GM19452 (cell line): ENCODE measurements around the gene ADARB2.
"Not testable (repeated sequence)": the region's sequence is repeated elsewhere in the genome, so short reads cannot be mapped to it uniquely, and the experiment has no call there.

ENCODE experiments used
- ATAC-seq: cut with Tn5 transposase; IDR thresholded peaks from one replicate; pipeline ENCODE4 v1.9.1; 2021; ENCODE audit not compliant: unreplicated experiment

The ADARB2 gene

DNA sequence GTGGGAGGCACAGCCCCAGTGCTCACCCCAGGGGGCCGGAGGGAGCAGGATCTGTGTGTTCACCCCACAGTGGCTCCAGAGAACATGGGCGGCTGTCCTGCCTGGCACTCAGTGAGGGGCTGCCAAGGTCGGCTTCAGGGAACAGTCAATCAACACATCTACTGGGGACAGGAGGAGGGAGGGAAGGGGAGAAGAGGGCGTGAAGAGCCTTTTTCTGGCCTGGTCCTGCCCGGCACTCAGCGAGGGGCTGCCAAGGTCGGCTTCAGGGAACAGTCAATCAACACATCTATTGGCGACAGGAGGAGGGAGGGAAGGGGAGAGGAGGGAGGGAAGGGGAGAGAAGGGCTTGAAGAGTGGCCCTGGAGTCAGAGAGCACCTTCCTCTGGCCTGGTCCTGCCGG is 184.9 kb downstream of the ADARB2 start:
- no peak for ATAC-seq

GRCh38 chr10:1551636-1552338 is 185.5 kb downstream of the ADARB2 start:
- no peak for ATAC-seq

- no peak for ATAC-seq
Observed at GRCh38 chr10:1550616-1551015, 186.7 kb downstream of the ADARB2 start.

GRCh38 chr10:1550291-1550595 is 187.1 kb downstream of the ADARB2 start:
- no peak for ATAC-seq

- ATAC-seq = no peak
Observed at GRCh38 chr10:1549591-1550290, 187.6 kb downstream of the ADARB2 start.

- ATAC-seq = no peak
Observed at GRCh38 chr10:1548596-1548995, 188.7 kb downstream of the ADARB2 start.

DNA sequence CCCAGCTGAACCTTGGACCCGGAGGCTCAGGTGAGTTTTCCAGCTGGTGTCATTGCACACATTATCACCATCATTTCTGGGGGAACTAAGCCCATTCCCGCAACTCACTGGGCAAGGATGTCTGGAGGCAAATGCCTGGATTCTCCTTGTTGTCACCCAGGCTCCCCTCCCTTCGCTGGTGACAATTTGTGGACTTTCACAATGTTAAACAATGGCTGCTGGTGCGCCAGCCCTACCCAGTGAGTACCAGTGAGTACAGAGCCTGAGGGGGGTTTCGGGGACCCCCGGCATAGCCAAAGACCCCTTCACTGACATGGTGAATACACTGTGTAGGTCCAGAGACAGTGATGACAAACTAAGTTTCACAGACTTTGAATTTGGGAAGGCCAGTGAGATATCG is 189.2 kb downstream of the ADARB2 start:
- no peak for ATAC-seq

- ATAC-seq = no peak
Observed at GRCh38 chr10:1546431-1547110, 190.8 kb downstream of the ADARB2 start.

- ATAC-seq = no peak
Observed at GRCh38 chr10:1545524-1545923, 191.8 kb downstream of the ADARB2 start.

- no peak for ATAC-seq
Observed at GRCh38 chr10:1544929-1545328, 192.4 kb downstream of the ADARB2 start.

DNA sequence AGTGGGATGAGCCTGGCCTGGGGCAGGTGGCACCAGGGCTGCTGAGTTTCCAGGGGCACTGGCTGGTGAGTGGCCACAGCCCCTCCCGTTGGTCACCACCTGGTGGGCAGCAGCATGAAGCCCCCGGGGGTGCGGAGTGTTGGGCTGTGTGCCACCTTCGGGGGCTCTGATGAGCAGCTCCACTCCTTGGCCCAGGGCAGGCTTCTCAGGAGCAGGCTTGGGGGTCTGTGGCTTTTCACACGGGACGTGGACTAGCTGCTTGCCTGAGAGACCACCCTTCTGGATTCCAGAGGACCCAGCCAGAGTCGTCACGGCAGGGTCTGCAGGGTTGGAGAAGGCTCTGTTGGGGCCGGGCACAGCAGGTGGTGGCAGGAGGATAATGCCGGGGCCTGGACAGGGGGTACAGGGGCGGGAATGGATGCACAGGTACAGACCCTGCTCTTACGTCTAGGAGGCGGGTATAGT is 193.1 kb downstream of the ADARB2 start:
- no peak for ATAC-seq

DNA sequence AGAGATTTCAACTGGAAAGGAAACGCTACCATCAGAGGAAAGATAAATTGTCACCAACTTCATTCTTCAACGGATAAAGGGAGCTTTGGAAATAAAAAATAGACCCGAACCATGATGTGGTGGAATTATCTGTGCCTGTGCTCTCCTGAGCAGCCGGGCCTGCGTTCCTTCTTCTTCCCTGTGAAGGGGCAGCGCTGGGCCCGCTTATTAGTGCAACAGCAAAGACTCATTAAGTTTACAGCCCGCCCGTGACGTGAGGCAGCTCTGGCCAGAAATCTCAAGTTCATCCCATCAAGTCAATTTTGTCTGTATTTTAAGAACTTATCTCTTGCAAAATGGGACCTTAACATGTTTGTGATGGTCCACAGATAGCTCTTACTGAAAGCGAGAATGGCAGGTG is 193.7 kb downstream of the ADARB2 start:
- ATAC-seq = no peak

DNA sequence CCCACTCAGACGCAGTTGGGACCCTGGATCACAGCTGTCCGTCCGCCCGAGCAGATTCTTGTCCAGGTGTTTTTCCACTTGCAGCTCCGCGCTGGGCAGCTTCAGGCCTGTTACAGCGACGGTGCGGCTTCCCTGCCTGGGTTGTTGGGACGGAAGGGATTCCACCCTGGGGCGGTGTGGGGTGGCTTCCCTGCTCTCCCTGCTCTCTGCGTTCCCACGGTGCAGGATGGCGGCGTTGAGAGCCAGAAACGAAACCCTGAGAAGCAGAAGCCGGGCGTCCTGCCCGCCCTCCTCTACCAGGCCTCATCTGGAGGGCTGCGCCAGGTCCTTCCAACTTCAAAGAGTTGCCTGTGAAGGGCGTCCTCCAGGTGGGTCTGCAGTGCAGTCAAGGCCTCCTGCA is 194.4 kb downstream of the ADARB2 start:
- no peak for ATAC-seq

DNA sequence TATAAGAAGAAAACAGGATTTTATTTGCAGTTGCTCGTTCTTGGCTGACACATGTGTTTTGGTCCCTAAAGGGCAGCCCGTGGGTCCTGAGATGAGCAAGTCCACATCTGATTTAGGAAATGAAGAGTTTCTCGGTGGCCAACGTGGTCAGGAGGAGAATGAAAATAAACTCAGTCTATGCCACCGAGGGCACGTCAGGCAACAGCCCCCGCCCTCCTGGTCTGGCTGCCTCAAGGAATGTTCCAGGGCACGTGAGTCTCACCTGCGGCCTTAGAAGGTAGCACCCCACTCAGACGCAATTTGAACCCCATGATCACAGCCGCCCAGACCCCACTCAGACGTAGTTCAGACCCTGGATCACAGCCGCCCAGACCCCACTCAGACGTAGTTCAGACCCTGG is 197.2 kb downstream of the ADARB2 start:
- ATAC-seq = no peak

- ATAC-seq = no peak
Observed at GRCh38 chr10:1539216-1539615, 198.1 kb downstream of the ADARB2 start.

- no peak for ATAC-seq
Observed at GRCh38 chr10:1538531-1539061, 198.7 kb downstream of the ADARB2 start.

DNA sequence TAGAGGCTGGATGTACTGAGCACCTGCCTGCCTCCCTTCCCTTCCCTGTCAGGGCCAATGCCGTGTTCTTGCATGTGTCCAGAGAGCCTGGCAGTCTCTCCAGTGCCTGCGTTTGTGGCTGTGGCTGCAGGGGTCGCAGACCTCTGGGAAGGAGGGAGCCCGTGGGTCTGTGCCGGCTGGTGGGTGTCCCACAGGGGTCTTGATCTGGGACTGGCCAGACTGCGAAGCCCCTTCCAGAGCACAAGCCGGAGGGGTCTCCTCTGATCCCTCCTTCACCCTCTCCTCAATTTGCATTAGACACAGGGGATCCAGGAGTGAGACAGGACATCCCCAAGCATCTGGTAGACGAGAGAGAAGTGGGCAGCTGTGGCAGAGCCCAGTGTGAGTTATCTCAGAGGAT is 199.2 kb downstream of the ADARB2 start:
- ATAC-seq = no peak

DNA sequence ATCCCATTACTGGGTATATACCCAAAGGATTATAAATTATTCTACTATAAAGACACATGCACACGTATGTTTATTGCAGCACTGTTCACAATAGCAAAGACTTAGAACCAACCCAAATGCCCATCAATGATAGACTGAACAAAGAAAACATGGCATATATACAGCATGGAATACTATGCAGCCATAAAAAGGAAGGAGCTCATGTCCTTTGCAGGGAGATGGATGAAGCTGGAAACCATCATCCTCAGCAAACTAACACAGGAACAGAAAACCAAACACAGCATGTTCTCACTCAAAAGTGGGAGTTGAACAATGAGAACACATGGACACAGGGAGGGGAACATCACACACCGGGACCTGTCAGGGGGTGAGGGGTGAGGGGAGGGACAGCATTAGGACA is 199.9 kb downstream of the ADARB2 start:
- not testable (repeated sequence) for ATAC-seq

- no peak for ATAC-seq
Observed at GRCh38 chr10:1536341-1536740, 201.0 kb downstream of the ADARB2 start.

GRCh38 chr10:1535301-1535965 is 201.9 kb downstream of the ADARB2 start:
- ATAC-seq = no peak

- no peak for ATAC-seq
Observed at GRCh38 chr10:1534820-1535219, 202.5 kb downstream of the ADARB2 start.
